ENCODE results near the gene ABHD2.

The ABHD2 gene

GRCh38 chr15:89123181-89123525 is 34.9 kb downstream of the ABHD2 start:
- Histone ChIP-seq H3K36me3 (ENCODE audit: control insufficient read depth in 1 of 2, insufficient read depth in 2 of 2, low read length in 2 of 2) (peaks cover 30 to 39% of the 10 kb centered on the region in 2 donors), H3K4me1 (ENCODE audit: control insufficient read depth in 1 of 2, insufficient read depth in 2 of 2, low read length in 2 of 2) (peaks cover 18 to 31% of the 10 kb centered on the region in 2 donors), H3K27me3 (ENCODE audit: low read depth, low read length) (no peaks in the 10 kb centered on the region), H3K27ac (ENCODE audit: low read length) (no peak overlapping the region), H3K4me3 (ENCODE audit: low read depth in 1 of 2, low read length in 2 of 2) (no peak overlapping the region), H3K9me3 (ENCODE audit: control insufficient read depth in 1 of 2, low read length in 2 of 2) (no peaks in the 10 kb centered on the region)

GRCh38 chr15:89125088-89125826 is 37.0 kb downstream of the ABHD2 start:
- H3K9me3 ChIP-seq (ENCODE audit: control insufficient read depth in 1 of 2, low read length in 2 of 2) = no peaks in the 10 kb centered on the region
- no peak overlapping the region for H3K4me3 ChIP-seq (ENCODE audit: low read depth in 1 of 2, low read length in 2 of 2)
- peaks cover 26 to 28% of the 10 kb centered on the region in 2 donors for H3K36me3 ChIP-seq (ENCODE audit: control insufficient read depth in 1 of 2, insufficient read depth in 2 of 2, low read length in 2 of 2)
- peaks cover 9 to 13% of the 10 kb centered on the region in 2 donors for H3K4me1 ChIP-seq (ENCODE audit: control insufficient read depth in 1 of 2, insufficient read depth in 2 of 2, low read length in 2 of 2)
- H3K27ac ChIP-seq (ENCODE audit: low read length) = no peak overlapping the region
- H3K27me3 ChIP-seq (ENCODE audit: low read depth, low read length) = no peaks in the 10 kb centered on the region

GRCh38 chr15:89126009-89126408 is 37.8 kb downstream of the ABHD2 start:
- Histone ChIP-seq H3K9me3 (ENCODE audit: control insufficient read depth in 1 of 2, low read length in 2 of 2) (no peaks in the 10 kb centered on the region), H3K4me1 (ENCODE audit: control insufficient read depth in 1 of 2, insufficient read depth in 2 of 2, low read length in 2 of 2) (peaks cover 5 to 7% of the 10 kb centered on the region in 2 donors), H3K36me3 (ENCODE audit: control insufficient read depth in 1 of 2, insufficient read depth in 2 of 2, low read length in 2 of 2) (peaks cover 26 to 30% of the 10 kb centered on the region in 2 donors), H3K4me3 (ENCODE audit: low read depth in 1 of 2, low read length in 2 of 2) (no peak overlapping the region), H3K27me3 (ENCODE audit: low read depth, low read length) (no peaks in the 10 kb centered on the region), H3K27ac (ENCODE audit: low read length) (no peak overlapping the region)

GRCh38 chr15:89127054-89127702 is 38.9 kb downstream of the ABHD2 start:
- Histone ChIP-seq H3K36me3 (ENCODE audit: control insufficient read depth in 1 of 2, insufficient read depth in 2 of 2, low read length in 2 of 2) (peaks cover 23 to 35% of the 10 kb centered on the region in 2 donors), H3K4me1 (ENCODE audit: control insufficient read depth in 1 of 2, insufficient read depth in 2 of 2, low read length in 2 of 2) (peaks cover 0 to 7% of the 10 kb centered on the region in 2 donors), H3K27me3 (ENCODE audit: low read depth, low read length) (no peaks in the 10 kb centered on the region), H3K27ac (ENCODE audit: low read length) (no peak overlapping the region), H3K4me3 (ENCODE audit: low read depth in 1 of 2, low read length in 2 of 2) (no peak overlapping the region), H3K9me3 (ENCODE audit: control insufficient read depth in 1 of 2, low read length in 2 of 2) (no peaks in the 10 kb centered on the region)

GRCh38 chr15:89128320-89129122 is 40.3 kb downstream of the ABHD2 start:
- H3K27me3 ChIP-seq (ENCODE audit: low read depth, low read length) = no peaks in the 10 kb centered on the region
- peaks cover 0 to 8% of the 10 kb centered on the region in 2 donors for H3K4me1 ChIP-seq (ENCODE audit: control insufficient read depth in 1 of 2, insufficient read depth in 2 of 2, low read length in 2 of 2)
- H3K27ac ChIP-seq (ENCODE audit: low read length) = peak overlapping the region; percentile 42
- no peak overlapping the region for H3K4me3 ChIP-seq (ENCODE audit: low read depth in 1 of 2, low read length in 2 of 2)
- no peaks in the 10 kb centered on the region for H3K9me3 ChIP-seq (ENCODE audit: control insufficient read depth in 1 of 2, low read length in 2 of 2)
- peaks cover 15 to 29% of the 10 kb centered on the region in 2 donors for H3K36me3 ChIP-seq (ENCODE audit: control insufficient read depth in 1 of 2, insufficient read depth in 2 of 2, low read length in 2 of 2)

GRCh38 chr15:89129123-89129815 is 41.0 kb downstream of the ABHD2 start:
- Histone ChIP-seq H3K27ac (ENCODE audit: low read length) (peak overlapping the region; percentile 42), H3K36me3 (ENCODE audit: control insufficient read depth in 1 of 2, insufficient read depth in 2 of 2, low read length in 2 of 2) (peaks cover 15 to 23% of the 10 kb centered on the region in 2 donors), H3K9me3 (ENCODE audit: control insufficient read depth in 1 of 2, low read length in 2 of 2) (no peaks in the 10 kb centered on the region), H3K4me1 (ENCODE audit: control insufficient read depth in 1 of 2, insufficient read depth in 2 of 2, low read length in 2 of 2) (peaks cover 0 to 8% of the 10 kb centered on the region in 2 donors), H3K27me3 (ENCODE audit: low read depth, low read length) (no peaks in the 10 kb centered on the region), H3K4me3 (ENCODE audit: low read depth in 1 of 2, low read length in 2 of 2) (no peak overlapping the region)

- no peak overlapping the region for H3K4me3 ChIP-seq (ENCODE audit: low read depth in 1 of 2, low read length in 2 of 2)
- H3K27me3 ChIP-seq (ENCODE audit: low read depth, low read length) = no peaks in the 10 kb centered on the region
- peaks cover 15 to 23% of the 10 kb centered on the region in 2 donors for H3K36me3 ChIP-seq (ENCODE audit: control insufficient read depth in 1 of 2, insufficient read depth in 2 of 2, low read length in 2 of 2)
- H3K27ac ChIP-seq (ENCODE audit: low read length) = peak overlapping the region; percentile 42
- peaks cover 0 to 8% of the 10 kb centered on the region in 2 donors for H3K4me1 ChIP-seq (ENCODE audit: control insufficient read depth in 1 of 2, insufficient read depth in 2 of 2, low read length in 2 of 2)
- no peaks in the 10 kb centered on the region for H3K9me3 ChIP-seq (ENCODE audit: control insufficient read depth in 1 of 2, low read length in 2 of 2)
Measured at GRCh38 chr15:89129816-89130134, 41.5 kb downstream of the ABHD2 start.

GRCh38 chr15:89130201-89130600 is 41.9 kb downstream of the ABHD2 start:
- Histone ChIP-seq H3K9me3 (ENCODE audit: control insufficient read depth in 1 of 2, low read length in 2 of 2) (no peaks in the 10 kb centered on the region), H3K27ac (ENCODE audit: low read length) (no peak overlapping the region), H3K36me3 (ENCODE audit: control insufficient read depth in 1 of 2, insufficient read depth in 2 of 2, low read length in 2 of 2) (peaks cover 15 to 23% of the 10 kb centered on the region in 2 donors), H3K27me3 (ENCODE audit: low read depth, low read length) (no peaks in the 10 kb centered on the region), H3K4me3 (ENCODE audit: low read depth in 1 of 2, low read length in 2 of 2) (no peak overlapping the region), H3K4me1 (ENCODE audit: control insufficient read depth in 1 of 2, insufficient read depth in 2 of 2, low read length in 2 of 2) (peaks cover 0 to 8% of the 10 kb centered on the region in 2 donors)

- Histone ChIP-seq H3K27me3 (ENCODE audit: low read depth, low read length) (no peaks in the 10 kb centered on the region), H3K36me3 (ENCODE audit: control insufficient read depth in 1 of 2, insufficient read depth in 2 of 2, low read length in 2 of 2) (peaks cover 9 to 19% of the 10 kb centered on the region in 2 donors), H3K27ac (ENCODE audit: low read length) (peak overlapping the region; percentile 67), H3K4me3 (ENCODE audit: low read depth in 1 of 2, low read length in 2 of 2) (no peak overlapping the region), H3K4me1 (ENCODE audit: control insufficient read depth in 1 of 2, insufficient read depth in 2 of 2, low read length in 2 of 2) (peaks cover 5 to 13% of the 10 kb centered on the region in 2 donors), H3K9me3 (ENCODE audit: control insufficient read depth in 1 of 2, low read length in 2 of 2) (no peaks in the 10 kb centered on the region)
Measured at GRCh38 chr15:89131731-89132130, 43.5 kb downstream of the ABHD2 start.

GRCh38 chr15:89132611-89133507 is 44.6 kb downstream of the ABHD2 start:
- Histone ChIP-seq H3K27ac (ENCODE audit: low read length) (peak overlapping the region; percentile 67), H3K9me3 (ENCODE audit: control insufficient read depth in 1 of 2, low read length in 2 of 2) (no peaks in the 10 kb centered on the region), H3K36me3 (ENCODE audit: control insufficient read depth in 1 of 2, insufficient read depth in 2 of 2, low read length in 2 of 2) (peaks cover 4 to 17% of the 10 kb centered on the region in 2 donors), H3K4me3 (ENCODE audit: low read depth in 1 of 2, low read length in 2 of 2) (no peak overlapping the region), H3K4me1 (ENCODE audit: control insufficient read depth in 1 of 2, insufficient read depth in 2 of 2, low read length in 2 of 2) (peaks cover 17 to 21% of the 10 kb centered on the region in 2 donors), H3K27me3 (ENCODE audit: low read depth, low read length) (no peaks in the 10 kb centered on the region)
